NCI-H748 (cell line): ENCODE results near the gene LSMEM2.
"Not testable (repeated sequence)": the region's sequence is repeated elsewhere in the genome, so short reads cannot be mapped to it uniquely, and the experiment has no call there.

Experiments
- DNase-seq: peaks from one replicate; lab custom pipeline; 2025; ENCODE audit not compliant: unreplicated experiment; lab: John Stamatoyannopoulos, UW

Gene LSMEM2

DNA sequence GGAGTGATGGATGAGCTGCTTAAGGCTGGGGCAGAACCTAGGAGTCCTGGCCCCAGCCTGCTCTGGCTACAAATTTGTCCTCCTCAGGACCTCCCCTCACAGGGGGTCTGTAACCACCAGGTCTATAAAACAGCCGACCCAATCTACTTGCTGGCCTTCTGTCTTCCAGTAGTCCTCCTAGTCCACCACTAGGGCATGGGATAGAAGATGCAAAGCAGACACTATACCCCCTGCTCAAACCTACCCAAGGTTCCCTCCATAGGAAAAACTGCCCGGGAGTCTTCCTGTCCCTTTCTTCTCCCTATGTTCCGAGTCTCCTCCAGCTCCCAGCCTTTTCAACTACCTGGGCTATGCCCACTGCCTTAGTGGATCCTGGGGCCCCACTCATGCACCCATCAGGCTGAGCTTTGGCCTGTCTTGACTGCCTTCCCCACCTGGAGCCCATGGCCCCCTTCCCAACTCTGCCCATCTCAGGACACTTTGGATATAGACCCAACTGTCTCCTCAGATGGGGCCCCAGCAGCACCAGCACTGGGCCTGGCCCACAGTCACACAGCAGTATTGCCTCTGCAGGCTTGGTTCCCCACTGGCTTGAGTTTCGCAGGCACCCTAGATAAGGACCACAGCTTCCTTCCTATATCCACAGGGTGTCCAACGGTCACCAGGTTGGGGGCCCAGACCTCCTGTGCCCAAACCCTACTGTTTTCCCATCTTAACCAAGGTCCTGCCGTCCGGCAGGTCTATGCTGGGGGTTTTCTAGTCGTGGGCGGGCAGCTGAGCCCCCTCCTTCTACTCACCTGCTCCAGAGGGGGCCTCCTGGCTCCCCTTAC is 19.2 kb downstream of the LSMEM2 start:
- DNase-seq = no peak

- DNase-seq = peak; percentile 94
Observed at GRCh38 chr3:50298836-50299637, 20.1 kb downstream of the LSMEM2 start, which contains the start of the genes HYAL3 and NAA80. TSS of gene HYAL3 (minus strand) at chr3:50299405. CDS start at chr3:50295602, 3,803 bp downstream. TSS of gene NAA80 (minus strand) at chr3:50299405. CDS start at chr3:50297463, 1,942 bp downstream.

GRCh38 chr3:50299638-50299928 is 20.7 kb downstream of the LSMEM2 start:
- no peak for DNase-seq

DNA sequence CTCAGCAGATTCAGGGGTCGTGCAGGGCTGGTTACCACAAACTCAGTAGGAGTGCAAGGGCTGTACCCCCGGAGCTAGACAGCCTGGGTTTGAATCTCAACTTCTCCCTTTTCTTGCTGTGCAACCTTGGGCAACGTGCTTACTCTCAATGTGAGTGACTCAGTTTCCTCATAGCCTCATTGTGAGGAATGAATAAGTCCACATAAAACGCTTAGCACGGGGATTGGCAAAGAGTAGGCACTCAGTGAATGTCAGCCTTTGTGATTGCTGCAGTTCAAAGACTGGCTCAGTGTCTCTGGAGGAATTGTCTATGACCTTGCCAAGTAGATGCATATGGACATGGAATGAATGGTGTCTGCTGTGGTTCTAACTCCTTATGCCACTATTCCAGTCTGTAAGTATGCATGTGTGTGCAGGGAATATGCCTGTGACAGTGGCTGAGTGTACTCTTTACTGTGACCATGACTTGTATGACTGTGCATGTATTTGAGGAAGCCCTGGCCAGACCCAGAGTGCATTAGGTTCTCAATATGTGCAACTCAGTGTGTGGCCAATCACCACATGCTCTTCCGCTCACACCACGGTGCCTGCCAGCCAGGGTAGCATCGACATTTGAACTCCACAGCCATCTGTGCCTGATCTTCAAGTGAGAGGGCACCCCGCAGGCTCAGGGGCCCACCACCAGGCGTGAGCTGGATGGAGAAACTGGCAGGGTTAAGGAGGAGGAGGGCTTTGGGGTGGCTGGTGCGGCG is 21.2 kb downstream of the LSMEM2 start:
- DNase-seq = no peak

DNA sequence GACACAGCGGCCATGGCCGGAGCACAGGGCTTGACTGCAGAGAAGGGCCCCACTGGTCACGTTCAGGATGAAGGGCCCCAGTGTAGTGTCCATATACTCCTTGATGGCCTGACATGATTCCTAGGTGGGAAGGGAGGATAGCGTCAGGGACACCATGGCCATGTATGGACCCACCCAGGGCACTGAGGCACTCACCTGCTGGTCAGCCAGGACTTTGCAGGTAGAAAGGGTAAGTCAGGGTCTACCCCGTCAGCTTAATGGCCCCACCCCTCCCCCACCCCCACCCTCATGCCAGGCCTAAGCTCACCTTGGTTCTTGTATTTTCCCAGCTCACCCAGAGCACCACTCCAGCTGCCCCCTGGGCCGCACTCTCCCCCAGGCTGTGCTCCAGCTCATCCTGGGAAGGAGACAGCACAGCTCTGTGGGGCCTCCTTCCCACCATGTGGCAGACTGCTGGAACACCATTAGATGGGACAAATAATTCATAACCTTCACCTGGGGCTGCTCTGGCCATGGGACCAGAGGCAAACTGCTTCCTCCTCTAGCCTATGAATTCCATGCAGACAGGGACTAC is 21.9 kb downstream of the LSMEM2 start:
- DNase-seq = no peak

- DNase-seq = no peak
Observed at GRCh38 chr3:50302095-50303012, 23.5 kb downstream of the LSMEM2 start.

DNA sequence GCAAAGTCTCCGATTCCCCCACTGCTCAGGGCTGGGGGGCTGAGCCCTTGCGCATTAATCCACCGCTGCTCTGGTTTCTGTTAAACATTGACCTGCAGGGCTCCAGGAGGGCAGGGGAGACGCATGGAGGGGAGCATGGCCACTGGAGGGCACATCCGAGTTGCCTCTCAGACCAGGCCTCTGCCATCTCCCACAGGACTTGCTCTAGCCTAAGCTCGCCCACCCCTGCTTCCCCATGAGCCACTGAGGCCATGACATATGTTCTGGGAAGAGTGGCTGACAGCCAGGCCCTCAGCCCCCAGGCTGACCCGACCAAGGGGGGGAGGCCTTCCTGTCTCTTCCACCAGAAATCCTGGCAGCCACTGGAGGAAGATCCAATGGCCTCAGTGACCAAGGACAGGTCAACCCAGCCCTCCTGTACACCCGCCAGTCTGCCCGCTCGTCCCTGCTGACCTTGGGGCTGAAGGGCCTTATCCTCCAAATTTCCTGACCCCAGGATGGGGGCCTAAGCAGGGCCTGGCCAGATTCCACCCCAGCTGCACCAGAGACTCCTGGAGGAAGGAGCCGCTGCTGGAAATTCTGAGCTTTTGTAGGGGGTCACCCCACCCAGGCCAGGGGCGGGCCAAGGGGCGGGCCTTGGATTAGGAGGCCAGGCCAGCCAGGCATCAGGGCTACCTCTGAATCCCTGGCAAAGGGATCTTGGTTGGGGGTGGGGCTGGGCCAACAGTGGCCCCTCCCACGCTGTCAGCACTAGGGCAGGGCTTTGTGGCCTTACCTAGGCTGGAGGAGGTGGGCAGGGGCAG is 24.3 kb downstream of the LSMEM2 start, which contains the start of gene HYAL1:
TSS of gene HYAL1 (minus strand) at position 562 of the 803 bp plus-strand sequence. CDS start 618 bp downstream, outside the sequence.
- no peak for DNase-seq

GRCh38 chr3:50304601-50305000 is 25.7 kb downstream of the LSMEM2 start:
- DNase-seq = no peak

- not testable (repeated sequence) for DNase-seq
Observed at GRCh38 chr3:50312041-50312440, 33.2 kb downstream of the LSMEM2 start.

DNA sequence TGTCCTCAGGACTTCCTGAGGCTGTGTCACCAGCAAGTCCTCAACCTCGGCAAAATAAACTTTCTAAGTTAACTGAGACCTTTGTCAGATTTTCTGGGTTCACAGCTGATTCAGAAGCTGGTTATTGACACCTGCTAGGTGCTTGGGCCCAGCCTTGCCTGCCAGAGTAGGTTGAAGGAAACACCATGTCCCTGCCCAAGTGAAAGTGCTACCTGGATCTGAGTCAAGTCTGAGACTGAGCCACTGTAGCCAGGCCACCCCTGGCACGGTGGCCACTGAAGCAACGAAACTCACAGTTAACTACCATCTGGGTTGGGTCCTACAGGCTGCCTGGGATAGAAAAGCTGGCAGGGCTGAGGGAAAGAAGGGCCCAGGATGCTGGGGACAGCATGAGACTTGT is 35.5 kb downstream of the LSMEM2 start:
- no peak for DNase-seq

- no peak for DNase-seq
Observed at GRCh38 chr3:50314816-50315215, 35.9 kb downstream of the LSMEM2 start.

- no peak for DNase-seq
Observed at GRCh38 chr3:50316657-50317242, 37.9 kb downstream of the LSMEM2 start.

DNA sequence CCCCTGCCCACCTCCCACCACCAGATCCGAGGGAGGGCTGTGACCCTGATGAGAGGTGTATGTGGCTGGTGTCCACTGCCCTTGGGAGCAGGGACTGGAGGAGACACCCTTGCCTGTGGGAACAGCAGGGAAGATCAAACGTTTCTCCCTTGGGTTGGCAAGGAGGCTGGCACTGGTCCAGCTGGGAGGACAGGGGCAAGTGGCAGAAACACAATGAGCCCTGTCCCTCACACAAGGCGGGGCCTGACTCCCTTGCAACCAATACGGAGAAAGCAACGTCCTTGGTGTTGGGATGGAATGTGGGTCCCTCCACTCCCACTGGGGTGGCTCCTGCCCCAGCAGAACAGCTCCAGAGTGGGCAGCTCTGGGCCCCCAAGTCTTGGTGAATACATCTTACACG is 38.4 kb downstream of the LSMEM2 start:
- no peak for DNase-seq

DNA sequence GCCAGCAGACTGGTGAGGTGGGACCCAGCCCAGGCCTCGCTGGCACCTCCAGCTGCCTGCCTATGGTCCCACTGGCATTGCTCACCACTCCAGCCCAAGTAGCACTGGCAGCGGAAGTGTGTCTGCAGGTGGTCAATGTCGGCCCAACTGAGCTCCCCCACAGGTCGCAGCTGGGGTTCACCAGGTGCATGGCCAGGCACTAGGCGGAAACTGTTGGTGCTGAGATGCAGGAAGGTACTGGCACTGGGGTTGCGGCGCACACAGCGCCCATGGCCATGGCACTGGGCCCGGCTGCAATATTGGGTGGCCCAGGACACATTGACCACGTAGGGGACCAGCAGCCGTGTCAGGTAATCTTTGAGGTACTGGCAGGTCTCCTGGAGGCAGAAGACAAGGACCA is 39.3 kb downstream of the LSMEM2 start:
- DNase-seq = no peak

DNA sequence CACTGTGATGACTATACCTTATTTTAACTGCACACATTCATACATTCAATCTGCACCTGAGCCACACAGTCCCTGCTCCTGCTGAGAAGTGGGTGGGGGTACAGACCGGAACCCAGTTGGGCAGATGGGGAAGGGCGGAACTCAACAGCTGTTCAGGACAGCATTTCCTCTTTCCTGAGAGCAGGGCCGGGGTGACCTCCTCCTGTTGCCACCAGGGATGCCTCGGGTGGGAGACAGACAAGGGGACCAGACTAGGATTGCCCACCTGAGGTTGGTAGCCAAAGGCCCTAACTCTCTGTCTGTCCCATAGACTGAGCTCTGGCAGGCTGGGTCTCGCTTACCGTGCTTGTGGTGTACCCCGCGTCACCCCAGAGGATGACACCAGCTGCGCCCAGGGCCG is 39.7 kb downstream of the LSMEM2 start:
- DNase-seq = no peak

GRCh38 chr3:50319181-50319893 is 40.5 kb downstream of the LSMEM2 start:
- DNase-seq = no peak

GRCh38 chr3:50319894-50320625 is 41.2 kb downstream of the LSMEM2 start:
- DNase-seq = no peak
